Loucy (cell line): Measurements from ENCODE around the gene MPO.

Experiments used
- H2AFZ ChIP-seq: fragments of 200-600 bp; sonication (generic); 2 replicates; pipeline ENCODE4 v1.6.0; 2016; ENCODE audit warnings: antibody characterized with exemption, mild to moderate bottlenecking, low read length, moderate library complexity
- H3F3A ChIP-seq: fragments of 200-600 bp; 2 replicates; pipeline ENCODE4 v1.6.0; 2016; ENCODE audit warnings: antibody characterized with exemption, low read depth, mild to moderate bottlenecking
- H3K27me3 ChIP-seq: fragments of 200-600 bp; sonication (generic); 2 replicates; pipeline ENCODE4 v1.6.1; 2014; ENCODE audit warnings: low read length, mild to moderate bottlenecking; ENCODE audit not compliant: insufficient read depth, poor library complexity, severe bottlenecking
- H3K36me3 ChIP-seq: fragments of 200-600 bp; sonication (generic); 2 replicates; pipeline ENCODE4 v1.6.1; 2016; ENCODE audit warnings: low read length; ENCODE audit not compliant: insufficient read depth
- H3K4me1 ChIP-seq: fragments of 200-600 bp; sonication (generic); 2 replicates; pipeline ENCODE4 v1.5.1; 2014; ENCODE audit warnings: low read length, mild to moderate bottlenecking; ENCODE audit not compliant: insufficient read depth, poor library complexity, severe bottlenecking
- H3K4me2 ChIP-seq: fragments of 200-600 bp; sonication (generic); 2 replicates; pipeline ENCODE4 v1.6.0; 2014; ENCODE audit warnings: antibody characterized with exemption, low read length, low read depth, mild to moderate bottlenecking; ENCODE audit not compliant: poor library complexity, severe bottlenecking
- H3K4me3 ChIP-seq: fragments of 200-600 bp; sonication (generic); 2 replicates; pipeline ENCODE4 v1.5.1; 2014; ENCODE audit warnings: low read length, mild to moderate bottlenecking, mixed read lengths; ENCODE audit not compliant: poor library complexity, severe bottlenecking
- H3K79me2 ChIP-seq: fragments of 200-600 bp; sonication (generic); 2 replicates; pipeline ENCODE4 v1.6.1; 2014; ENCODE audit warnings: low read length; ENCODE audit not compliant: insufficient read depth
- H3K9ac ChIP-seq: fragments of 200-600 bp; sonication (generic); 2 replicates; pipeline ENCODE4 v1.6.0; 2014; ENCODE audit warnings: mild to moderate bottlenecking, low read depth, low read length, moderate library complexity; ENCODE audit not compliant: poor library complexity, severe bottlenecking
- H3K9me2 ChIP-seq: fragments of 200-600 bp; sonication (generic); replicated peaks from 2 replicates; pipeline ENCODE4 v1.6.1; 2016; ENCODE audit warnings: low read depth, low read length, mixed read lengths
- H3K9me3 ChIP-seq: fragments of 200-600 bp; sonication (generic); 2 replicates; pipeline ENCODE4 v1.6.1; 2014; ENCODE audit warnings: mild to moderate bottlenecking, antibody characterized with exemption, low read length, low read depth; ENCODE audit not compliant: insufficient read depth
- H4K20me1 ChIP-seq: fragments of 200-600 bp; sonication (generic); 2 replicates; pipeline ENCODE4 v1.6.0; 2014; ENCODE audit warnings: antibody characterized with exemption, low read length, mild to moderate bottlenecking; ENCODE audit not compliant: insufficient read depth, poor library complexity, severe bottlenecking
- EZH2phosphoT487 ChIP-seq: fragments of 200-600 bp; IDR thresholded peaks from 2 replicates; pipeline ENCODE4 v1.6.1; 2018; ENCODE audit warnings: antibody characterized with exemption, mild to moderate bottlenecking, moderate library complexity, borderline replicate concordance
- TF ChIP-seq, protein P1 (sequence below): fragments of 200-600 bp; sonication (generic); conservative IDR thresholded peaks from 2 replicates; pipeline ENCODE4 v1.5.1; 2014; ENCODE audit warnings: mild to moderate bottlenecking, antibody characterized with exemption, low read length

The MPO gene

DNA sequence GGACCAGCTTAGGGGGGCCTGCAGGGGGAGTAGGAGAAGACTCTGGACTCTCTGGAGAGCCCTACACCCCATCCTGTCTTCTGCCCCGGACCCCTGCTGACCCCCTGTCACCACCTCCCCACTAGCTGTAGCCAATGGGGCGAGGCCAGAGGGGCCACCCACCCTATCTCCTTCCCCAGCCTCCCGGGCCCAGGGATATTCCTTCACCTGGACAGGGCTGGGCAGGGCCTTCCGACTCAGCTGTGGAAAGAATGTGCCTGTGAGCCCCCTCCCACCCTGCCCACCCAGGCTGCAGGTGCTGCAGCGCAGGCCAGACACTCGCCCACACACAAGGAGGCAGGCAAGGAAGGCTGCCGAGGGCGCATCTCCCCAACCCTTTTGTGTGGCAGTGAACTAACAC lies 24.9 kb upstream of the MPO start:
- Histone ChIP-seq H3K4me3 (no peak overlapping the region), H3F3A (no peaks in the 10 kb centered on the region), H3K4me2 (no peak overlapping the region), H3K36me3 (peaks cover 37% of the 10 kb centered on the region; the same call in 1 of the 2 replicates), H3K9me2 (no peaks in the 10 kb centered on the region), H3K9me3 (no peaks in the 10 kb centered on the region), H3K79me2 (no peaks in the 10 kb centered on the region), H3K4me1 (no peaks in the 10 kb centered on the region), H3K27me3 (no peaks in the 10 kb centered on the region), H4K20me1 (no peaks in the 10 kb centered on the region), H3K9ac (no peak overlapping the region), H2AFZ (no peak overlapping the region)
- TF ChIP-seq, protein P1, sequence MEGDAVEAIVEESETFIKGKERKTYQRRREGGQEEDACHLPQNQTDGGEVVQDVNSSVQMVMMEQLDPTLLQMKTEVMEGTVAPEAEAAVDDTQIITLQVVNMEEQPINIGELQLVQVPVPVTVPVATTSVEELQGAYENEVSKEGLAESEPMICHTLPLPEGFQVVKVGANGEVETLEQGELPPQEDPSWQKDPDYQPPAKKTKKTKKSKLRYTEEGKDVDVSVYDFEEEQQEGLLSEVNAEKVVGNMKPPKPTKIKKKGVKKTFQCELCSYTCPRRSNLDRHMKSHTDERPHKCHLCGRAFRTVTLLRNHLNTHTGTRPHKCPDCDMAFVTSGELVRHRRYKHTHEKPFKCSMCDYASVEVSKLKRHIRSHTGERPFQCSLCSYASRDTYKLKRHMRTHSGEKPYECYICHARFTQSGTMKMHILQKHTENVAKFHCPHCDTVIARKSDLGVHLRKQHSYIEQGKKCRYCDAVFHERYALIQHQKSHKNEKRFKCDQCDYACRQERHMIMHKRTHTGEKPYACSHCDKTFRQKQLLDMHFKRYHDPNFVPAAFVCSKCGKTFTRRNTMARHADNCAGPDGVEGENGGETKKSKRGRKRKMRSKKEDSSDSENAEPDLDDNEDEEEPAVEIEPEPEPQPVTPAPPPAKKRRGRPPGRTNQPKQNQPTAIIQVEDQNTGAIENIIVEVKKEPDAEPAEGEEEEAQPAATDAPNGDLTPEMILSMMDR: no peak
- no peak for TF ChIP-seq EZH2phosphoT487

DNA sequence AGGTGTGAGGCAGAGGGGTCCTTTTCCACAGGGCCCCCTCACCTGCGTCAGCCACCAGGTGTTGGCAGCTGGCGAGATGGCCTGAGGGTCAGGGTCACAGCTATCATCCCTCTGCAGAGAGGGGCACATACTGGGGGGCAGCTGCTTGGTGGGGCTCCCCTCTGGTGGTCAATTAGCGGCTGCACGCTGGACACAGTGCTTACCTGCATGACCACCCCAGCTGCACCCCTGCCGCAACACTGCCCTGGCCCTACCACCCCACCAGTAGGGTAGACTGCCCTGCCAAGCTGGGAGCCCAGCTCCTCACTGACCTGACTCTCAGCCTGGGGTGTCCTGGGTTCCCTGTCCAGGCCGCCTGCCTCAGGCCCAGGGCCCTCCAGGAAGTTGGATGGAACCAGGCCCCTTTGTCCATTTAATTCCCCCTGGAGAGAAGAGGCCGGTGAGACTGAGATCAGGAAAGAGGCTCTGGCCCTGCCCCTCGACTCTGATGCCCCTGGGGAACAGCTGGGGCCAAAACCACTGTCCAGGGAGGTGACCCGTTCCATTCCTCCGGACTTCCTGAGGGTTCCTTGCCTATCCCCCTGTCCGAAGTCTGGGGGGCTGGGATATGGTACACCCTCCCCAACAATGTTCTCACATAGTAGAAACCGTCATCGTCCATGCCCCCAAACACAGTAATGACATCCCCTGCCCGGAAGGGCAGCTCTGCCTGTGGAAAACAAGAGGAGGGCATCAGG lies 24.2 kb upstream of the MPO start:
- TF ChIP-seq EZH2phosphoT487: no peak
- TF ChIP-seq, protein P1: no peak
- H3K4me1 ChIP-seq: no peaks in the 10 kb centered on the region
- no peaks in the 10 kb centered on the region for H3K9me2 ChIP-seq
- H3K36me3 ChIP-seq: peaks cover 30% of the 10 kb centered on the region; the same call in 1 of the 2 replicates
- no peak overlapping the region for H3K4me3 ChIP-seq
- H3F3A ChIP-seq: no peaks in the 10 kb centered on the region
- no peak overlapping the region for H2AFZ ChIP-seq
- no peaks in the 10 kb centered on the region for H3K27me3 ChIP-seq
- no peak overlapping the region for H3K4me2 ChIP-seq
- H4K20me1 ChIP-seq: no peaks in the 10 kb centered on the region
- H3K9me3 ChIP-seq: no peaks in the 10 kb centered on the region
- H3K9ac ChIP-seq: no peak overlapping the region
- H3K79me2 ChIP-seq: no peaks in the 10 kb centered on the region

DNA sequence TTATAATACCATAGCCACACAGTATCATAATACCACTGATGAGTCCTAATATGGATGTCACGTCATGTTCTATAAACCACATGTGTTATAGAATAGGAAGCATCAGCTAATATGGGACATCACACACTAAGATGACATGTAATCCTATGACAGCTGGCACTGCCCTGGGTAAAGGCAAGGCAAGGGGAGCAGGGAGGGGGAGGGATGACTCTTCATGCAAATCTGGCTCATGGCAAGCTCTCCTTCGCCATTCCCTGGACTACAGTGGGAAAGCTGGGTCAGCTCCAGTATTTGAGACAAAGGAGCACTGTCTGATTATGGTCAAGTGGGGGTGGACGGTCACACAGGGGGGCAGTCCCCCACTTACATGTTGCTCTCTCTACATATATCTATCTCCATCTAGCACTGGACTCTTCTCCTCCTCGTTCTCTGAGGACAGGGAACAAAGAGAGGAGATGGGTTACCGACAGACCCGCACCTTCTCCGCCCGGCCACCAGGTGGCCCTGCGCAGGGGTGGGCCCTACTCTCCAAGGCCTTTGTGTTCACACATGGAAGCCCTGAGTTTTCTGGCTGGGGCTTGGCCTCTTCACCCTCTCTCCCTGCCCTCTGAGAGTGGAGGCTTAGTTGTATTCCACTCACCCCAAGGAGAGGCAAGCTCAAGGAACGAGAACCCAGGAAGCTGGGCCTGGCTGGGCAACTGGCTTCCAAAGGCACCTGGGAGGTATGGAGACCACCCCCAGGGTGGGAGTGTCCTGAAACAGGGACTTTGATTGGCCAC lies 23.4 kb upstream of the MPO start:
- peaks cover 26% of the 10 kb centered on the region; the same call in 1 of the 2 replicates for H3K36me3 ChIP-seq
- TF ChIP-seq, protein P1: peak; percentile 91
- no peak for TF ChIP-seq EZH2phosphoT487
- H3K27me3 ChIP-seq: no peaks in the 10 kb centered on the region
- no peak overlapping the region for H3K4me2 ChIP-seq
- no peaks in the 10 kb centered on the region for H3K9me2 ChIP-seq
- H3K9ac ChIP-seq: no peak overlapping the region
- H3K4me1 ChIP-seq: no peaks in the 10 kb centered on the region
- no peaks in the 10 kb centered on the region for H3K79me2 ChIP-seq
- H3F3A ChIP-seq: no peaks in the 10 kb centered on the region
- no peaks in the 10 kb centered on the region for H3K9me3 ChIP-seq
- H4K20me1 ChIP-seq: no peaks in the 10 kb centered on the region
- no peak overlapping the region for H2AFZ ChIP-seq
- no peak overlapping the region for H3K4me3 ChIP-seq
